Endothelial cell of umbilical vein (primary cell): ENCODE results near the gene NEDD4. TPM values are rescaled to one million over a fixed set of nuclear protein-coding genes. Genes with fewer than 3 reads are reported as not detected.

Experiments used
- BruUV-seq: library from RNA; stranded (reverse); fragments of 400-500 nt; replicated peaks from 2 replicates; lab custom pipeline; 2021; lab: Mats Ljungman, UMichigan
- CTCF ChIA-PET: fragments of 300-600, 350-600 bp; sonication (Branson Sonifier 250); formaldehyde crosslinking; loops from one replicate; lab custom pipeline; 2021; ENCODE audit warnings: antibody characterized with exemption, inconsistent platforms; lab: Charles Lee
- POLR2A ChIA-PET: fragments of 300-600, 350-600 bp; sonication (Branson Sonifier 250); formaldehyde crosslinking; loops from one replicate; lab custom pipeline; 2021; ENCODE audit warnings: antibody characterized with exemption, inconsistent platforms; lab: Charles Lee
- DNase-seq: peaks from one replicate; pipeline ENCODE4 v3.0.0-alpha.2; 2011; ENCODE audit warnings: low read depth, low spot score
- FAIRE-seq: peaks from 2 replicates; lab custom pipeline; 2011; peaks lifted over from hg19 to GRCh38; lab: Jason Lieb, UNC
- H2AFZ ChIP-seq: 2 replicates; pipeline ENCODE4 v1.6.0; 2012; ENCODE audit warnings: low read depth, low read length, control low read depth, inconsistent platforms
- H3K27ac ChIP-seq: 2 replicates; pipeline ENCODE4 v1.5.1; 2011; ENCODE audit warnings: low read depth, mild to moderate bottlenecking, control low read depth, low read length, moderate library complexity; ENCODE audit not compliant: insufficient read depth
- H3K27me3 ChIP-seq, 2 experiments: 2 replicates each; pipeline versions ENCODE4 v1.6.0 to v1.6.1; 2011; ENCODE audit warnings: low read length in 2 of 2, mixed read lengths in 1 of 2; ENCODE audit not compliant: control insufficient read depth in 2 of 2, insufficient read depth in 2 of 2
- H3K36me3 ChIP-seq, 2 experiments: 2 replicates in 1 of 2; 3 replicates in 1 of 2; pipeline ENCODE4 v1.5.1; 2011; ENCODE audit warnings: low read length in 2 of 2, mild to moderate bottlenecking in 1 of 2, moderate library complexity in 1 of 2; ENCODE audit not compliant: control insufficient read depth in 2 of 2, insufficient read depth in 2 of 2; ENCODE audit errors: extremely low read depth in 1 of 2
- H3K4me1 ChIP-seq: 3 replicates; pipeline ENCODE4 v1.5.1; 2011; ENCODE audit warnings: mild to moderate bottlenecking, low read length; ENCODE audit not compliant: control insufficient read depth, insufficient read depth; ENCODE audit errors: extremely low read depth
- H3K4me2 ChIP-seq: 2 replicates; pipeline ENCODE4 v1.6.1; 2011; ENCODE audit warnings: low read length, control low read depth, mixed read lengths; ENCODE audit not compliant: insufficient read depth
- H3K4me3 ChIP-seq, 3 experiments: fragments of 200-600 bp in 1 of 3; sonication (generic), shearing (Covaris generic) in 1 of 3; replicated peaks in 1 of 3; 2 replicates each; pipeline ENCODE4 v1.5.1; 2011 to 2016; ENCODE audit warnings: control low read depth in 3 of 3, low read length in 3 of 3, mild to moderate bottlenecking in 2 of 3, inconsistent platforms in 1 of 3, low read depth in 1 of 3, moderate library complexity in 1 of 3; ENCODE audit not compliant: insufficient read depth in 1 of 3
- H3K79me2 ChIP-seq: 2 replicates; pipeline ENCODE4 v1.6.0; 2012; ENCODE audit warnings: low read length, inconsistent platforms; ENCODE audit not compliant: control insufficient read depth, insufficient read depth
- H3K9ac ChIP-seq: replicated peaks from 2 replicates; pipeline ENCODE3; 2011; ENCODE audit warnings: low read length, control low read depth; ENCODE audit not compliant: insufficient read depth; ENCODE audit errors: extremely low read depth
- H3K9me1 ChIP-seq: replicated peaks from 3 replicates; pipeline ENCODE4 v1.6.0; 2011; ENCODE audit warnings: mild to moderate bottlenecking, low read length; ENCODE audit not compliant: control insufficient read depth, insufficient read depth; ENCODE audit errors: extremely low read depth
- H3K9me3 ChIP-seq: replicated peaks from 2 replicates; pipeline ENCODE4 v1.5.1; 2012; ENCODE audit warnings: low read length, inconsistent platforms; ENCODE audit not compliant: control insufficient read depth, insufficient read depth
- H4K20me1 ChIP-seq: replicated peaks from 2 replicates; pipeline ENCODE3; 2011; ENCODE audit warnings: mild to moderate bottlenecking, low read length; ENCODE audit not compliant: control insufficient read depth, insufficient read depth; ENCODE audit errors: extremely low read depth
- EZH2 ChIP-seq: IDR thresholded peaks from 2 replicates; pipeline ENCODE4 v1.6.1; 2012; ENCODE audit warnings: borderline replicate concordance, low read depth, mild to moderate bottlenecking, moderate library complexity, low read length, inconsistent platforms; ENCODE audit not compliant: severe bottlenecking
- FOS ChIP-seq: IDR thresholded peaks from 2 replicates; pipeline ENCODE4 v1.6.1; 2011; ENCODE audit warnings: mild to moderate bottlenecking, low read length, moderate library complexity, borderline replicate concordance; ENCODE audit not compliant: insufficient read depth
- GATA2 ChIP-seq: IDR thresholded peaks from 2 replicates; pipeline ENCODE4 v1.7.0; 2011; ENCODE audit warnings: low read depth, mild to moderate bottlenecking, moderate library complexity, mixed read lengths, low read length; ENCODE audit not compliant: insufficient read length, insufficient read depth
- JUN ChIP-seq: IDR thresholded peaks from 2 replicates; pipeline ENCODE4 v1.6.1; 2011; ENCODE audit warnings: borderline replicate concordance, low read depth; ENCODE audit not compliant: insufficient read length, insufficient read depth
- MYC ChIP-seq: IDR thresholded peaks from one replicate; pipeline ENCODE4 v1.6.1; 2011; ENCODE audit warnings: mild to moderate bottlenecking, low read depth, low read length
- POLR2A ChIP-seq: IDR thresholded peaks from 2 replicates; pipeline ENCODE4 v1.6.1; 2012; ENCODE audit warnings: low read depth, mild to moderate bottlenecking, control low read depth, low read length
- dilution Hi-C: fragments of 300-500 bp; cut with MboI; formaldehyde crosslinking; loops from one replicate; pipeline ENCODE4 v1.15.0; 2019; ENCODE audit warnings: low sequenced_read_pairs; ENCODE audit not compliant: extremely low pct_ligation_motif_present
- intact Hi-C: fragments of 100-400 bp; cut with micrococcal nuclease; formaldehyde crosslinking; loops from one replicate; pipeline ENCODE4 v1.10.0; 2022
- polyA plus RNA-seq, 4 experiments: library from polyadenylated mRNA; depleted of rRNA in 3 of 4; stranded (reverse) in 3 of 4; unstranded in 1 of 4; fragments of >200 nt; gene quantifications; 2 replicates each; pipeline versions ENCODE4 v1.2.1 to v1.2.3, GENCODE V29; 2011 to 2012; ENCODE audit warnings: missing spikeins in 1 of 4
- total RNA-seq: library from RNA; stranded (reverse); gene quantifications from 2 replicates; pipeline ENCODE4 v1.2.3, GENCODE V29; 2021
- TF ChIP-seq, protein P1 (sequence below), 2 donors: IDR thresholded peaks; 1 replicate in 1 of 2; 2 replicates in 1 of 2; pipeline ENCODE4 v1.5.1; 2011; ENCODE audit warnings: low read length in 2 of 2, mild to moderate bottlenecking in 2 of 2, moderate library complexity in 2 of 2, control low read depth in 1 of 2, inconsistent platforms in 1 of 2, low read depth in 1 of 2; ENCODE audit not compliant: insufficient read depth in 1 of 2; ENCODE audit errors: extremely low read depth in 1 of 2

NEDD4 gene
- total and polyA plus RNA-seq, 2 donors (not counting 3 experiments of a cell fraction or from before 2014, with no cell fraction given) = 9.2 to 39.0 TPM

- ChIA-PET POLR2A (no interaction called here), CTCF (interaction anchor here (3.4 kb wide), 1 partner anchor 19 kb away, joined by 12 read pairs; no protein-coding TSS in a partner anchor)
- H3K4me1 ChIP-seq = no peaks in the 10 kb centered on the region
- H4K20me1 ChIP-seq = no peaks in the 10 kb centered on the region
- H3K79me2 ChIP-seq = no peaks in the 10 kb centered on the region
- no peaks in the 10 kb centered on the region for H3K9me1 ChIP-seq
- no peaks in the 10 kb centered on the region for H3K9me3 ChIP-seq
- TF ChIP-seq JUN = no peak
- TF ChIP-seq POLR2A = no peak
- no peak for TF ChIP-seq EZH2
- TF ChIP-seq GATA2 = no peak
- no peak for TF ChIP-seq FOS
- TF ChIP-seq MYC = no peak
- TF ChIP-seq, protein P1, sequence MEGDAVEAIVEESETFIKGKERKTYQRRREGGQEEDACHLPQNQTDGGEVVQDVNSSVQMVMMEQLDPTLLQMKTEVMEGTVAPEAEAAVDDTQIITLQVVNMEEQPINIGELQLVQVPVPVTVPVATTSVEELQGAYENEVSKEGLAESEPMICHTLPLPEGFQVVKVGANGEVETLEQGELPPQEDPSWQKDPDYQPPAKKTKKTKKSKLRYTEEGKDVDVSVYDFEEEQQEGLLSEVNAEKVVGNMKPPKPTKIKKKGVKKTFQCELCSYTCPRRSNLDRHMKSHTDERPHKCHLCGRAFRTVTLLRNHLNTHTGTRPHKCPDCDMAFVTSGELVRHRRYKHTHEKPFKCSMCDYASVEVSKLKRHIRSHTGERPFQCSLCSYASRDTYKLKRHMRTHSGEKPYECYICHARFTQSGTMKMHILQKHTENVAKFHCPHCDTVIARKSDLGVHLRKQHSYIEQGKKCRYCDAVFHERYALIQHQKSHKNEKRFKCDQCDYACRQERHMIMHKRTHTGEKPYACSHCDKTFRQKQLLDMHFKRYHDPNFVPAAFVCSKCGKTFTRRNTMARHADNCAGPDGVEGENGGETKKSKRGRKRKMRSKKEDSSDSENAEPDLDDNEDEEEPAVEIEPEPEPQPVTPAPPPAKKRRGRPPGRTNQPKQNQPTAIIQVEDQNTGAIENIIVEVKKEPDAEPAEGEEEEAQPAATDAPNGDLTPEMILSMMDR (IDR thresholded peaks at IDR 0.05; ENCODE audit: extremely low read depth in 1 of 2, insufficient read depth in 1 of 2, low read depth in 1 of 2, low read length in 2 of 2) = no peak
- dilution Hi-C loops = no loop called here
- no peak overlapping the region for H2AFZ ChIP-seq
- intact Hi-C loops = no loop called here
- peaks cover 5 to 12% of the 10 kb centered on the region in 2 experiments for H3K36me3 ChIP-seq
- no TSS peak for BruUV-seq
- FAIRE-seq (no peak), DNase-seq (no peak)
- H3K4me3 ChIP-seq = no peak overlapping the region
- H3K27ac ChIP-seq = no peak overlapping the region
- no peaks in the 10 kb centered on the region for H3K27me3 ChIP-seq
- no peak overlapping the region for H3K9ac ChIP-seq
- H3K4me2 ChIP-seq = no peak overlapping the region
Measured at GRCh38 chr15:55827204-55827603, 166.2 kb downstream of the NEDD4 start.
